ENCODE results near the gene PBX3. TPM values are rescaled to one million over a fixed set of nuclear protein-coding genes. Genes with fewer than 3 reads are reported as not detected.
A peak's percentile ranks its signal among the peaks of the same experiment; 100 is the strongest.

Gene PBX3
- total RNA-seq, 1 experiment from 2014 or later, result 39.0 TPM

GRCh38 chr9:125912667-125913066, 165.5 kb downstream of the PBX3 start:
- in situ Hi-C loops (cut with HindIII; ENCODE audit: low pct_unique_long_range_greater_than_20kb, low sequenced_read_pairs) (no loop called here), intact Hi-C loops (cut with micrococcal nuclease; ENCODE audit: unreplicated experiment) (no loop called here)
- peaks cover 8% of the 10 kb centered on the region for H3K4me1 ChIP-seq (ENCODE audit: control insufficient read depth, insufficient read depth, low read length)
- no peak overlapping the region for H3K4me3 ChIP-seq (ENCODE audit: low read depth in 2 of 2, low read length in 2 of 2)
- BruUV-seq (replicated peaks), result no TSS peak
- no peak for ATAC-seq
- no peak overlapping the region for H3K27ac ChIP-seq (ENCODE audit: low read length)
- H3K9me3 ChIP-seq (ENCODE audit: control insufficient read depth, insufficient read depth, low read depth, low read length), result no peaks in the 10 kb centered on the region
- no peaks in the 10 kb centered on the region for H3K36me3 ChIP-seq (ENCODE audit: control insufficient read depth, insufficient read depth, low read length)
- ChIA-PET CTCF (no interaction called here), POLR2A (no interaction called here)
- H3K27me3 ChIP-seq (ENCODE audit: control insufficient read depth, insufficient read depth, low read length), result no peaks in the 10 kb centered on the region
- no peak for DNase-seq (ENCODE audit: low read depth, low spot score)
- no peak for TF ChIP-seq TCF7L2 (IDR thresholded peaks at IDR 0.05; ENCODE audit: low read depth, low read length)
- no peak for TF ChIP-seq POLR2AphosphoS5 (IDR thresholded peaks at IDR 0.05; ENCODE audit: low read depth, low read length)
- no peak for TF ChIP-seq CTCF (IDR thresholded peaks at IDR 0.05)
- no peak for TF ChIP-seq SIN3A (IDR thresholded peaks at IDR 0.05; ENCODE audit: borderline replicate concordance, insufficient read depth, low read depth, low read length)
- no peak for TF ChIP-seq REST (IDR thresholded peaks at IDR 0.05; ENCODE audit: insufficient read depth in 1 of 2, low read depth in 2 of 2, low read length in 1 of 2)

- no peak for TF ChIP-seq TCF7L2 (IDR thresholded peaks at IDR 0.05; ENCODE audit: low read depth, low read length)
- TF ChIP-seq POLR2AphosphoS5 (IDR thresholded peaks at IDR 0.05; ENCODE audit: low read depth, low read length), result no peak
- no peak for TF ChIP-seq CTCF (IDR thresholded peaks at IDR 0.05)
- no peak for TF ChIP-seq SIN3A (IDR thresholded peaks at IDR 0.05; ENCODE audit: borderline replicate concordance, insufficient read depth, low read depth, low read length)
- no peak for TF ChIP-seq REST (IDR thresholded peaks at IDR 0.05; ENCODE audit: insufficient read depth in 1 of 2, low read depth in 2 of 2, low read length in 1 of 2)
- peaks cover 5% of the 10 kb centered on the region; the same call in 1 of the 2 replicates for H3K4me1 ChIP-seq (ENCODE audit: control insufficient read depth, insufficient read depth, low read length)
- in situ Hi-C loops (cut with HindIII; ENCODE audit: low pct_unique_long_range_greater_than_20kb, low sequenced_read_pairs) (no loop called here), intact Hi-C loops (cut with micrococcal nuclease; ENCODE audit: unreplicated experiment) (no loop called here)
- peak overlapping the region; percentile 23; the same call in 1 of the 2 replicates for H3K27ac ChIP-seq (ENCODE audit: low read length)
- no peak for ATAC-seq
- H3K4me3 ChIP-seq (ENCODE audit: low read depth in 2 of 2, low read length in 2 of 2), result no peak overlapping the region
- no peaks in the 10 kb centered on the region for H3K9me3 ChIP-seq (ENCODE audit: control insufficient read depth, insufficient read depth, low read depth, low read length)
- H3K36me3 ChIP-seq (ENCODE audit: control insufficient read depth, insufficient read depth, low read length), result no peaks in the 10 kb centered on the region
- no TSS peak for BruUV-seq (replicated peaks)
- no peaks in the 10 kb centered on the region for H3K27me3 ChIP-seq (ENCODE audit: control insufficient read depth, insufficient read depth, low read length)
- POLR2A ChIA-PET, result no interaction called here
- DNase-seq (ENCODE audit: low read depth, low spot score), result no peak
- CTCF ChIA-PET, result no interaction called here
Observed at GRCh38 chr9:125913551-125913950, 166.4 kb downstream of the PBX3 start.
